ENCODE data around the gene NTF3.

The NTF3 gene

GRCh38 chr12:5441497-5442236, 9.8 kb downstream of the NTF3 start:
- H3K4me1 ChIP-seq (ENCODE audit: insufficient read depth, low read length, poor library complexity, severe bottlenecking): no peaks in the 10 kb centered on the region
- H3K9me3 ChIP-seq (ENCODE audit: insufficient read depth, low read depth, low read length): no peaks in the 10 kb centered on the region
- H3K9ac ChIP-seq (ENCODE audit: low read depth, low read length, poor library complexity, severe bottlenecking): no peak overlapping the region
- no peaks in the 10 kb centered on the region for H3K27me3 ChIP-seq (ENCODE audit: insufficient read depth, low read length, poor library complexity, severe bottlenecking)
- no peaks in the 10 kb centered on the region for H3K36me3 ChIP-seq (ENCODE audit: insufficient read depth, low read length)
- H4K20me1 ChIP-seq (ENCODE audit: insufficient read depth, low read length, poor library complexity, severe bottlenecking): no peaks in the 10 kb centered on the region
- H3K9me2 ChIP-seq (replicated peaks; ENCODE audit: low read depth, low read length): no peaks in the 10 kb centered on the region
- TF ChIP-seq EZH2phosphoT487 (IDR thresholded peaks at IDR 0.05; ENCODE audit: borderline replicate concordance) (no peak), CTCF (conservative IDR thresholded peaks at IDR 0.05; ENCODE audit: low read length) (no peak)
- no peak overlapping the region for H3K4me3 ChIP-seq (ENCODE audit: low read length, poor library complexity, severe bottlenecking)
- no peak overlapping the region for H2AFZ ChIP-seq (ENCODE audit: low read length)
- H3K79me2 ChIP-seq (ENCODE audit: insufficient read depth, low read length): no peaks in the 10 kb centered on the region
- no peak overlapping the region for H3K4me2 ChIP-seq (ENCODE audit: low read depth, low read length, poor library complexity, severe bottlenecking)
- H3F3A ChIP-seq (ENCODE audit: low read depth): no peaks in the 10 kb centered on the region

- no peaks in the 10 kb centered on the region for H3K27me3 ChIP-seq (ENCODE audit: insufficient read depth, low read length, poor library complexity, severe bottlenecking)
- H4K20me1 ChIP-seq (ENCODE audit: insufficient read depth, low read length, poor library complexity, severe bottlenecking): no peaks in the 10 kb centered on the region
- no peaks in the 10 kb centered on the region for H3F3A ChIP-seq (ENCODE audit: low read depth)
Observed at GRCh38 chr12:5442251-5443006, 10.5 kb downstream of the NTF3 start.

DNA sequence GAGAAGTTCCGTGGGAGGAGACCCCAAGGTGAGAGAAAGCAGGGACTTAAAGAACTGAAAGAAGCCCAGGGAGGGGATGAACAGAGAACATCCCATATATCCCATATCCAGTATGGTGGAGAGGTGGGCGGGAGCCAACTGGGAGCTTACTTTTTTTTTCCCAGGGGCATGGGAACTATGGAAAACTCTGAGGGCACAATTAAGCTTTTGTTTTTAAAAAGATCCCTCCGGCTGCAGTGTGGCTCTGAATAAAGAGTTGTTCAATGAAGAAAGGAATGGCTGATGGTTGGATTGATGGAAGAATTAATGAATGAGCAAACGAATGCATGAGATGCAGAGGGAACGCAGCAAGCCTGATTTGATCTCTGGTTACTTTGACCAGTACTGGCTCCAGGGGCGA, 12.6 kb downstream of the NTF3 start:
- Histone ChIP-seq H3K4me3 (ENCODE audit: low read length, poor library complexity, severe bottlenecking) (no peak overlapping the region), H3K79me2 (ENCODE audit: insufficient read depth, low read length) (no peaks in the 10 kb centered on the region), H2AFZ (ENCODE audit: low read length) (no peak overlapping the region), H4K20me1 (ENCODE audit: insufficient read depth, low read length, poor library complexity, severe bottlenecking) (no peaks in the 10 kb centered on the region), H3K27me3 (ENCODE audit: insufficient read depth, low read length, poor library complexity, severe bottlenecking) (peaks cover 17% of the 10 kb centered on the region), H3K9me2 (replicated peaks; ENCODE audit: low read depth, low read length) (no peaks in the 10 kb centered on the region), H3K9ac (ENCODE audit: low read depth, low read length, poor library complexity, severe bottlenecking) (no peak overlapping the region), H3K36me3 (ENCODE audit: insufficient read depth, low read length) (no peaks in the 10 kb centered on the region), H3K4me2 (ENCODE audit: low read depth, low read length, poor library complexity, severe bottlenecking) (no peak overlapping the region), H3K9me3 (ENCODE audit: insufficient read depth, low read depth, low read length) (no peaks in the 10 kb centered on the region), H3F3A (ENCODE audit: low read depth) (no peaks in the 10 kb centered on the region), H3K4me1 (ENCODE audit: insufficient read depth, low read length, poor library complexity, severe bottlenecking) (no peaks in the 10 kb centered on the region)
- no peak for TF ChIP-seq CTCF (conservative IDR thresholded peaks at IDR 0.05; ENCODE audit: low read length)
- no peak for TF ChIP-seq EZH2phosphoT487 (IDR thresholded peaks at IDR 0.05; ENCODE audit: borderline replicate concordance)

More at GRCh38 chr12:5442251-5443006, 10.5 kb downstream of the NTF3 start:
- TF ChIP-seq CTCF (conservative IDR thresholded peaks at IDR 0.05; ENCODE audit: low read length) (peak; percentile 71), EZH2phosphoT487 (IDR thresholded peaks at IDR 0.05; ENCODE audit: borderline replicate concordance) (no peak)
- no peaks in the 10 kb centered on the region for H3K9me3 ChIP-seq (ENCODE audit: insufficient read depth, low read depth, low read length)
- no peak overlapping the region for H3K4me3 ChIP-seq (ENCODE audit: low read length, poor library complexity, severe bottlenecking)
- no peaks in the 10 kb centered on the region for H3K36me3 ChIP-seq (ENCODE audit: insufficient read depth, low read length)
- no peak overlapping the region for H3K9ac ChIP-seq (ENCODE audit: low read depth, low read length, poor library complexity, severe bottlenecking)
- H2AFZ ChIP-seq (ENCODE audit: low read length): no peak overlapping the region
- H3K9me2 ChIP-seq (replicated peaks; ENCODE audit: low read depth, low read length): no peaks in the 10 kb centered on the region
- H3K4me1 ChIP-seq (ENCODE audit: insufficient read depth, low read length, poor library complexity, severe bottlenecking): no peaks in the 10 kb centered on the region
- no peak overlapping the region for H3K4me2 ChIP-seq (ENCODE audit: low read depth, low read length, poor library complexity, severe bottlenecking)
- H3K79me2 ChIP-seq (ENCODE audit: insufficient read depth, low read length): no peaks in the 10 kb centered on the region

All from Loucy (cell line).